ENCODE results near the gene FOXK1. TPM values are rescaled to one million over a fixed set of nuclear protein-coding genes. Genes with fewer than 3 reads are reported as not detected.

The FOXK1 gene
- total and polyA plus RNA-seq, 2 of the 13 experiments (the other 11 are each of a cell fraction or from before 2014, with no cell fraction given): 4.6 to 8.8 TPM

DNA sequence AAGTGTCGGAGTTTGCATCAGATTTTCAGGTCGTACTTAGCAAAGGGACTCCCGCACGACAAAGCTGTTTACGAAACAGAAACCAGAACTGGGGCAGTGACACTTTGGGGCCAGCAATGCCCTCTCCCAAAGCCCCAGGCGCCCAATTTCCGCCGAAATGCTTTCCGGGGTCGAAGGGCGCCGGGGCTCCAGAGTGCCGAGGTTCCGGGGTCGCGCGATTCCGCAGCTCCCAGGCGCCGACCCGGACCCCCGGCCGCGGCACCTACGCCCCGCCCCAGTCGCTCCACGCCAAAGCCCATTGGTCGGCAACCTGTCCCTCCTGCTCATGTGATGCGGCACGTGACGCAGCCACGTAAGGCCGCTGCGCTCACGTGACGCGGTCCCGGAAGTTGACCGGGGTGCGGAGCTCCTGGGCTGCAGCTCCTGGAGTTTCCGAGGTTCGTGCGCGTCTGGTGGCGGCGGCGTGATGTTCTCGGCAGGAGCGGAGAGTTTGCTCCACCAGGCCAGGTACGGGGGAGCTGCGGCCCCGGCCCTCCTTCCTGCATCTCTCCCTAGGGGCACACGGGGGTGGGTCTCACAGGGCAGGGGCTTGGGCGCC, 93.3 kb downstream of the FOXK1 start, which contains the start of gene AP5Z1 (continued):
- TF ChIP-seq XRCC5 (optimal IDR thresholded peaks at IDR 0.05; ENCODE audit: low read length) (peak; percentile 72), STAG1 (CRISPR knock-in tag; IDR thresholded peaks at IDR 0.05) (no peak), MEIS1 (CRISPR knock-in tag; IDR thresholded peaks at IDR 0.05; ENCODE audit: borderline replicate concordance) (no peak), EED (CRISPR knock-in tag; IDR thresholded peaks at IDR 0.05) (no peak), SPEN (CRISPR knock-in tag; IDR thresholded peaks at IDR 0.05; ENCODE audit: low read depth) (peak; percentile 96), NFE2L1 (CRISPR knock-in tag; IDR thresholded peaks at IDR 0.05; ENCODE audit: borderline replicate concordance) (no peak), FOXA3 (CRISPR knock-in tag; IDR thresholded peaks at IDR 0.05) (peak; percentile 34; the same call in 1 of the 2 replicates), IRF2 (CRISPR knock-in tag; IDR thresholded peaks at IDR 0.05) (peak; percentile 68; the same call in 1 of the 2 replicates)
- TF ChIP-seq, protein P1, sequence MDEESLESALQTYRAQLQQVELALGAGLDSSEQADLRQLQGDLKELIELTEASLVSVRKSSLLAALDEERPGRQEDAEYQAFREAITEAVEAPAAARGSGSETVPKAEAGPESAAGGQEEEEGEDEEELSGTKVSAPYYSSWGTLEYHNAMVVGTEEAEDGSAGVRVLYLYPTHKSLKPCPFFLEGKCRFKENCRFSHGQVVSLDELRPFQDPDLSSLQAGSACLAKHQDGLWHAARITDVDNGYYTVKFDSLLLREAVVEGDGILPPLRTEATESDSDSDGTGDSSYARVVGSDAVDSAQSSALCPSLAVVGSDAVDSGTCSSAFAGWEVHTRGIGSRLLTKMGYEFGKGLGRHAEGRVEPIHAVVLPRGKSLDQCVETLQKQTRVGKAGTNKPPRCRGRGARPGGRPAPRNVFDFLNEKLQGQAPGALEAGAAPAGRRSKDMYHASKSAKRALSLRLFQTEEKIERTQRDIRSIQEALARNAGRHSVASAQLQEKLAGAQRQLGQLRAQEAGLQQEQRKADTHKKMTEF (CRISPR knock-in tag; IDR thresholded peaks at IDR 0.05): peak; percentile 89
- TF ChIP-seq, protein P2, sequence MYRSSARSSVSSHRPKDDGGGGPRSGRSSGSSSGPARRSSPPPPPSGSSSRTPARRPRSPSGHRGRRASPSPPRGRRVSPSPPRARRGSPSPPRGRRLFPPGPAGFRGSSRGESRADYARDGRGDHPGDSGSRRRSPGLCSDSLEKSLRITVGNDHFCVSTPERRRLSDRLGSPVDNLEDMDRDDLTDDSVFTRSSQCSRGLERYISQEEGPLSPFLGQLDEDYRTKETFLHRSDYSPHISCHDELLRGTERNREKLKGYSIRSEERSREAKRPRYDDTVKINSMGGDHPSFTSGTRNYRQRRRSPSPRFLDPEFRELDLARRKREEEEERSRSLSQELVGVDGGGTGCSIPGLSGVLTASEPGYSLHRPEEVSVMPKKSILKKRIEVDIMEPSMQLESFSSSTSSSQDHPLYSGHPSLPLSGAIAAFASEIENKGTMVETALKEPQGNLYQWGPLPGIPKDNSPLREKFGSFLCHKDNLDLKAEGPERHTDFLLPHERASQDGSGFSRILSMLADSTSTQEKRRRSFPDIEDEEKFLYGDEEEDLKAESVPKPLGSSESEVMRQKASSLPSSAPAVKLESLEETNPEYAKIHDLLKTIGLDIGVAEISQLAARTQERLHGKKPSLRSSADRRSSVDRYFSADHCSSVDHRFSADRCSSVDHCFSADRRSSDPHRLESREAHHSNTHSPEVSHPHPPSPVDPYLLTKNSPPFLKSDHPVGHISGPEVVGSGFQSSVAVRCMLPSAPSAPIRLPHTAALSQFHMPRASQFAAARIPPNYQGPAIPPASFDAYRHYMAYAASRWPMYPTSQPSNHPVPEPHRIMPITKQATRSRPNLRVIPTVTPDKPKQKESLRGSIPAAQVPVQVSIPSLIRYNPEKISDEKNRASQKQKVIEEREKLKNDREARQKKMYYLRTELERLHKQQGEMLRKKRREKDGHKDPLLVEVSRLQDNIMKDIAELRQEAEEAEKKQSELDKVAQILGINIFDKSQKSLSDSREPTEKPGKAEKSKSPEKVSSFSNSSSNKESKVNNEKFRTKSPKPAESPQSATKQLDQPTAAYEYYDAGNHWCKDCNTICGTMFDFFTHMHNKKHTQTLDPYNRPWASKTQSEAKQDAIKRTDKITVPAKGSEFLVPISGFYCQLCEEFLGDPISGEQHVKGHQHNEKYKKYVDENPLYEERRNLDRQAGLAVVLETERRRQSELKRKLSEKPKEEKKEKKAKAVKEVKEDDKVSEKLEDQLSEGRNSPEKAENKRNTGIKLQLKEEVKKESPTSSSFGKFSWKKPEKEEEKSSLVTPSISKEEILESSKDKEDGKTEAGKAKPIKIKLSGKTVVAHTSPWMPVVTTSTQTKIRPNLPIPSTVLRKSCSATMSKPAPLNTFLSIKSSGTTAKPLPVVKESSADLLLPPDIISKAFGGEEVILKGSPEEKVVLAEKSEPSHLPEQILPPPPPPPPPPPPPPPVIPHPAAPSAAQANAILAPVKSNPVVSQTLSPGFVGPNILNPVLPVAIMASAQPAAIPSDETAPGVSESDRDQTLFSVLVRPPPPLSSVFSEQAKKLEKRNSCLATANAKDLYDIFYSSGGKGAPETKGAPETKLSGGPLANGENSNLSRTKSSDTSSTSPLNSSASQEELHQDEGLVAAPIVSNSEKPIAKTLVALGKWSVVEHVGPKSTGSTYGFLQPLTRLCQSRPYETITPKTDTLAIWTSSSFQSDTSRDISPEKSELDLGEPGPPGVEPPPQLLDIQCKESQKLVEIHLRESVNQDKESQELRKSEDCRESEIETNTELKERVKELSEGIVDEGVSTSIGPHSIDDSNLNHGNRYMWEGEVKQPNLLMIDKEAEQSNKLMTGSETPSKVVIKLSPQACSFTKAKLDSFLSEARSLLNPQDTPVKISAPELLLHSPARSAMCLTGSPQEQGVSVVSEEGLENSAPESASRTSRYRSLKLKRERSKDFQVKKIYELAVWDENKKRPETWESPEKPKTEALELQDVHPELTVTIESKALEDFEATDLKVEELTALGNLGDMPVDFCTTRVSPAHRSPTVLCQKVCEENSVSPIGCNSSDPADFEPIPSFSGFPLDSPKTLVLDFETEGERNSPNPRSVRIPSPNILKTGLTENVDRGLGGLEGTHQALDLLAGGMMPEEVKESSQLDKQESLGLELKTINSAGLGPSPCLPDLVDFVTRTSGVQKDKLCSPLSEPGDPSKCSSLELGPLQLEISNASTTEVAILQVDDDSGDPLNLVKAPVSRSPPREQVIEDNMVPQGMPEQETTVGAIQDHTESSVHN (CRISPR knock-in tag; IDR thresholded peaks at IDR 0.05): no peak
- TF ChIP-seq, protein P3, sequence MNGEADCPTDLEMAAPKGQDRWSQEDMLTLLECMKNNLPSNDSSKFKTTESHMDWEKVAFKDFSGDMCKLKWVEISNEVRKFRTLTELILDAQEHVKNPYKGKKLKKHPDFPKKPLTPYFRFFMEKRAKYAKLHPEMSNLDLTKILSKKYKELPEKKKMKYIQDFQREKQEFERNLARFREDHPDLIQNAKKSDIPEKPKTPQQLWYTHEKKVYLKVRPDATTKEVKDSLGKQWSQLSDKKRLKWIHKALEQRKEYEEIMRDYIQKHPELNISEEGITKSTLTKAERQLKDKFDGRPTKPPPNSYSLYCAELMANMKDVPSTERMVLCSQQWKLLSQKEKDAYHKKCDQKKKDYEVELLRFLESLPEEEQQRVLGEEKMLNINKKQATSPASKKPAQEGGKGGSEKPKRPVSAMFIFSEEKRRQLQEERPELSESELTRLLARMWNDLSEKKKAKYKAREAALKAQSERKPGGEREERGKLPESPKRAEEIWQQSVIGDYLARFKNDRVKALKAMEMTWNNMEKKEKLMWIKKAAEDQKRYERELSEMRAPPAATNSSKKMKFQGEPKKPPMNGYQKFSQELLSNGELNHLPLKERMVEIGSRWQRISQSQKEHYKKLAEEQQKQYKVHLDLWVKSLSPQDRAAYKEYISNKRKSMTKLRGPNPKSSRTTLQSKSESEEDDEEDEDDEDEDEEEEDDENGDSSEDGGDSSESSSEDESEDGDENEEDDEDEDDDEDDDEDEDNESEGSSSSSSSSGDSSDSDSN (CRISPR knock-in tag; IDR thresholded peaks at IDR 0.05): peak; percentile 69
- TF ChIP-seq, protein P4, sequence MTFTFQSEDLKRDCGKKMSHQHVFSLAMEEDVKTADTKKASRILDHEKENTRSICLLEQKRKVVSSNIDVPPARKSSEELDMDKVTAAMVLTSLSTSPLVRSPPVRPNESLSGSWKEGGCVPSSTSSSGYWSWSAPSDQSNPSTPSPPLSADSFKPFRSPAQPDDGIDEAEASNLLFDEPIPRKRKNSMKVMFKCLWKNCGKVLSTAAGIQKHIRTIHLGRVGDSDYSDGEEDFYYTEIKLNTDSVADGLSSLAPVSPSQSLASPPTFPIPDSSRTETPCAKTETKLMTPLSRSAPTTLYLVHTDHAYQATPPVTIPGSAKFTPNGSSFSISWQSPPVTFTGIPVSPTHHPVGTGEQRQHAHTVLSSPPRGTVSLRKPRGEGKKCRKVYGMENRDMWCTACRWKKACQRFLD (CRISPR knock-in tag; IDR thresholded peaks at IDR 0.05; ENCODE audit: borderline replicate concordance): 0 out of 2 replicates have a peak, but pooled peaks have one; percentile 8
- TF ChIP-seq, protein P5, sequence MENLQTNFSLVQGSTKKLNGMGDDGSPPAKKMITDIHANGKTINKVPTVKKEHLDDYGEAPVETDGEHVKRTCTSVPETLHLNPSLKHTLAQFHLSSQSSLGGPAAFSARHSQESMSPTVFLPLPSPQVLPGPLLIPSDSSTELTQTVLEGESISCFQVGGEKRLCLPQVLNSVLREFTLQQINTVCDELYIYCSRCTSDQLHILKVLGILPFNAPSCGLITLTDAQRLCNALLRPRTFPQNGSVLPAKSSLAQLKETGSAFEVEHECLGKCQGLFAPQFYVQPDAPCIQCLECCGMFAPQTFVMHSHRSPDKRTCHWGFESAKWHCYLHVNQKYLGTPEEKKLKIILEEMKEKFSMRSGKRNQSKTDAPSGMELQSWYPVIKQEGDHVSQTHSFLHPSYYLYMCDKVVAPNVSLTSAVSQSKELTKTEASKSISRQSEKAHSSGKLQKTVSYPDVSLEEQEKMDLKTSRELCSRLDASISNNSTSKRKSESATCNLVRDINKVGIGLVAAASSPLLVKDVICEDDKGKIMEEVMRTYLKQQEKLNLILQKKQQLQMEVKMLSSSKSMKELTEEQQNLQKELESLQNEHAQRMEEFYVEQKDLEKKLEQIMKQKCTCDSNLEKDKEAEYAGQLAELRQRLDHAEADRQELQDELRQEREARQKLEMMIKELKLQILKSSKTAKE (CRISPR knock-in tag; IDR thresholded peaks at IDR 0.05; ENCODE audit: borderline replicate concordance): peak; percentile 45; the same call in 1 of the 2 replicates

Measured in HepG2 (cell line).